ENCODE results near the gene FAM171A1. TPM values are rescaled to one million over a fixed set of nuclear protein-coding genes. Genes with fewer than 3 reads are reported as not detected.
"Not testable (repeated sequence)": the region's sequence is repeated elsewhere in the genome, so short reads cannot be mapped to it uniquely, and the experiment has no call there.

The FAM171A1 gene
- total RNA-seq, 2 donors from 2014 or later, result 2.7 to 8.0 TPM

DNA sequence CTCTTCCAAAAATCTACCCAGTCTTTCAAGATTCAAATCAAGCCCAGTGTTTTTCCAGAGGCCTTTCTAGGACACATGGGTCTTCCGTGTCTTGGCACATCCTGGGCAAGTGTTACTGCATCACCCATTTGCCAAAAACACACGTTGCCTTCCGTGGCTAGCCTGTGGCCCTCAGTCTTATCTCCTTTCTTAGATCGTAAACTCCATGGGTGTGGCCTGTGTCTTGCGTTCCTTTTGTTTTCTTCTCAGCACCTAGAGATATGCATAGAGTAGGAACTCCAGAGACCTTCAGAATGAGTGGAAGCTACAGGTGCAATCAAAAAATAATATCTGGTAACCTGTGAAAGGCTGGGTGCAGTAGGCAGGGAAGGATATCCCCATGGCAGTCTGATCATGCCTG is 146.1 kb downstream of the FAM171A1 start:
- H3K27me3 Mint-ChIP-seq, result no peaks in the 10 kb centered on the region
- no peak overlapping the region for H3K27ac Mint-ChIP-seq
- peaks cover 2% of the 10 kb centered on the region for H3K36me3 Mint-ChIP-seq (ENCODE audit: low read depth)
- H3K9me3 ChIP-seq (ENCODE audit: control insufficient read depth, low read length, poor library complexity, severe bottlenecking), result no peaks in the 10 kb centered on the region
- H3K4me1 Mint-ChIP-seq, result peaks cover 2% of the 10 kb centered on the region
- ATAC-seq (no peak), DNase-seq (no peak)
- H3K4me3 Mint-ChIP-seq, result no peak overlapping the region

DNA sequence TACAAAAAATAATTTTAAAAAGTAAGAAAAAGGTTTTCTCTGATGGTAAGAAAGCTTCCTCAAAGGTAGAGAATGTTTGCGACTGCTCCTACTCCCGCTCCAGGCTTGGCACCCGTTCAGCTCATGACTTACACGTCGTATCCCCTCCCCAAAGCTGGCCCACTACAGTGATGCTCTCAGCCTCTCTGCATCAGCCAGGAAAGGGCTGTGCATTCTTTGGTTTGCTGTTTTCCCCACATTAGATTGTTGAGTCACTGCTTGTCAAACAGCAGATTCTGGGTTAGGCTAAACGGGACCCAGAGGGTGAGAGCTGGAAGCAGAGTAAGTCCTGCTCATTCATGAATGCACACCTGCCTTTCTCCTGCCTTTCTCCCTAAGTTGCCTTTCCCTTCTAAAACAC is 147.9 kb downstream of the FAM171A1 start:
- peaks cover 2% of the 10 kb centered on the region for H3K36me3 Mint-ChIP-seq (ENCODE audit: low read depth)
- no peaks in the 10 kb centered on the region for H3K9me3 ChIP-seq (ENCODE audit: control insufficient read depth, low read length, poor library complexity, severe bottlenecking)
- DNase-seq (no peak), ATAC-seq (no peak)
- H3K27me3 Mint-ChIP-seq, result no peaks in the 10 kb centered on the region
- peaks cover 2% of the 10 kb centered on the region for H3K4me1 Mint-ChIP-seq
- no peak overlapping the region for H3K27ac Mint-ChIP-seq
- H3K4me3 Mint-ChIP-seq, result no peak overlapping the region

DNA sequence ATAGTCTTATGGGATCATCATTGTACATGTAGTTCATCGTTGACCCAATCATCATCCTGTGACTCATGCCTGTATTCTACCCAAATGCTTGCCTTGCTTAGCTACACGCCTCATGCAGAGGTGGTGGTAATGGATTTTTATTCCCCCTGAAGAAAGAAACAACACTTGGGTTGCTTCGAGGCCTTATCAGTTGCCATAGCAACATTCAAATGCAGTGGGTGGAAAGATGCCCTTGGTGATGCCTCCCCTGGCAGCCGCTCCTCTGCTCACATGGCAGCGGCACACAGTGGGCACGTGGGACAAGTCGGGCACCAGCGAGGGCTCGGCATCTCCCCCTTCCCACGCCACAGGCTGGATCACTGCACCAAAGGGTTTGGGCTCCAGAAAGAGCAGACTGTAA is 148.6 kb downstream of the FAM171A1 start:
- peaks cover 2% of the 10 kb centered on the region for H3K4me1 Mint-ChIP-seq
- H3K4me3 Mint-ChIP-seq, result no peak overlapping the region
- no peak for ATAC-seq
- no peak for DNase-seq
- no peak overlapping the region for H3K27ac Mint-ChIP-seq
- peaks cover 2% of the 10 kb centered on the region for H3K36me3 Mint-ChIP-seq (ENCODE audit: low read depth)
- no peaks in the 10 kb centered on the region for H3K9me3 ChIP-seq (ENCODE audit: control insufficient read depth, low read length, poor library complexity, severe bottlenecking)
- no peaks in the 10 kb centered on the region for H3K27me3 Mint-ChIP-seq

DNA sequence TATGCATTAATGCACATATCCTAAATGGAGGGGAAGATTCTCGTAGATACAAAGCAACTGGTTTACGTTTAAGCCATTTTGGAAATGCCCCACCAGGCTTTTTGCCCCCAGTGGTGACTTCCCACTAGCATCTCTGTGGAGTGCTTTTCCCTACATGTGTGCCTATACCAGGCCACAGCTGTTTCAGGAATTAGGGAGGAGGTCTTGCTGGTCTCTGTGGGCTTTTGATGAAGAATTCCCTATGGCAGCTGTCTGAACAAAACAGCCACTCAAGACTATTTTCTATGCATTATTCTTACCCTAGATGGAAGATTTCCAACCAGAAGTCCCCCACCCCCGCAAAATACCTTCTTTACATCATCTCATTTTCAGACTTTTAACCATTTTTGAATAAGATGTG is 150.6 kb downstream of the FAM171A1 start:
- no peaks in the 10 kb centered on the region for H3K4me1 Mint-ChIP-seq
- H3K27me3 Mint-ChIP-seq, result no peaks in the 10 kb centered on the region
- H3K27ac Mint-ChIP-seq, result no peak overlapping the region
- peaks cover 2% of the 10 kb centered on the region for H3K36me3 Mint-ChIP-seq (ENCODE audit: low read depth)
- DNase-seq, result no peak
- H3K9me3 ChIP-seq (ENCODE audit: control insufficient read depth, low read length, poor library complexity, severe bottlenecking), result no peaks in the 10 kb centered on the region
- ATAC-seq, result no peak
- no peak overlapping the region for H3K4me3 Mint-ChIP-seq

DNA sequence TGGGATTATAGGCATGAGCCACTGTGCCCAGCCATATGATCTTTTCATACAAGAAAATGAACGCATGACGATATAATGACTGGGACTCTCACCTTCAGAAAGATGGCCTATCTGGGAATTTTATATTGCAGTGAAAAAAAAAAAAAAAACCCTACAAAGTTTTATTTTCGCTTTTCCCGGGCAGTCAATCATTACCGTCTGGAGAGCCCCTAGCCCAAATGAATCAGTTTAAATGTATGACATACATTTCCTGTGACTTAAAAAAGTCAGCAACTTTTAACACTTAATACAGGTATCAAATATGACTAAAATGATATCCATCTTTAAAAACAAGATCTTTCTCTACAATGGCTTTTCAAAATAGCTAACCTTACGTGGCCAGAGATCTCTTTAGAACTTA is 154.4 kb downstream of the FAM171A1 start:
- Mint-ChIP-seq H3K27me3 (no peaks in the 10 kb centered on the region), H3K4me1 (no peaks in the 10 kb centered on the region), H3K4me3 (no peak overlapping the region), H3K36me3 (ENCODE audit: low read depth) (peaks cover 3% of the 10 kb centered on the region), H3K27ac (no peak overlapping the region)
- ATAC-seq, result no peak
- H3K9me3 ChIP-seq (ENCODE audit: control insufficient read depth, low read length, poor library complexity, severe bottlenecking), result no peaks in the 10 kb centered on the region
- DNase-seq, result no peak

DNA sequence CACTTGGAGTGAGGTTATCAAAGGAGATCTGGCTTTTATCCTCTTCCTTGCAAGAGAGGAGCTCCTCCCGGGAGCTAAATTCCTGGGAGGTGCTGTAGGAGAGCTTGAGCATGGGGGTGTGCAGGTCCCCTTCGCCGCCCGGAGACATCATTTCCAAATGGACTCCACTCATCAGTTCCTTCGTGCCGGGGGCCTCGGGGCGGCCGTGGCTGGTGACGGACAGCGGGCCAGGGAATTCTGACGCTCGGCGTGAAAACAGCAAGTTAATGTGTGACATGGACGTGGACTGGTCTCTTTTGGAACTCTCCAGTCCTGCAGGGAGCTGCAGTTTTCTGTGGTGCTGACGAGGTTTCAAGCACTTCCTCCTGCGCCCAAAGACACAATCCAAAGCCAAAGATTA is 156.9 kb downstream of the FAM171A1 start:
- DNase-seq (no peak), ATAC-seq (no peak)
- Mint-ChIP-seq H3K27ac (no peak overlapping the region), H3K4me3 (no peak overlapping the region), H3K36me3 (ENCODE audit: low read depth) (peaks cover 2% of the 10 kb centered on the region), H3K27me3 (no peaks in the 10 kb centered on the region), H3K4me1 (peaks cover 15% of the 10 kb centered on the region)
- H3K9me3 ChIP-seq (ENCODE audit: control insufficient read depth, low read length, poor library complexity, severe bottlenecking), result no peaks in the 10 kb centered on the region

DNA sequence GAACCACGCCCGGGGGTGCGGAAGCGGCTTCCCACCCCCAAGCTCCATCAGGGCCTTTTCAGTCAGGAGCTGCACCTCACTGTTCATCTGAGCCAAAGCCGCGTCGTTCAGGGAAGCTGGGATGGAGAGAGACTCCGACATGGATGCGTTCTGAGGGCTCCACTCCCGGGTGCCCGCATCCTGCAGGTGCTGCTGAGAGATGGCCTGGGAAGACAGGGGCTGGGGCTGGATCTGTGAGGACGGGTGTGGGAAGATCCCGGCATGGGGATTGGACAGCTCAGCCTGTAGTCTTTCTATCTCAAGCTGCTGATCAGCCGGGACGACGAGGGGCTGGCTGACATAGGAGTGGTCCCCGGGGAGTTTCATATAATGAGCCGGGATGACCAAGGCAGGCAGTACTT is 157.6 kb downstream of the FAM171A1 start:
- ATAC-seq (no peak), DNase-seq (no peak)
- H3K27me3 Mint-ChIP-seq, result no peaks in the 10 kb centered on the region
- H3K4me3 Mint-ChIP-seq, result no peak overlapping the region
- peaks cover 2% of the 10 kb centered on the region for H3K36me3 Mint-ChIP-seq (ENCODE audit: low read depth)
- no peak overlapping the region for H3K27ac Mint-ChIP-seq
- H3K4me1 Mint-ChIP-seq, result peaks cover 21% of the 10 kb centered on the region
- H3K9me3 ChIP-seq (ENCODE audit: control insufficient read depth, low read length, poor library complexity, severe bottlenecking), result no peaks in the 10 kb centered on the region

DNA sequence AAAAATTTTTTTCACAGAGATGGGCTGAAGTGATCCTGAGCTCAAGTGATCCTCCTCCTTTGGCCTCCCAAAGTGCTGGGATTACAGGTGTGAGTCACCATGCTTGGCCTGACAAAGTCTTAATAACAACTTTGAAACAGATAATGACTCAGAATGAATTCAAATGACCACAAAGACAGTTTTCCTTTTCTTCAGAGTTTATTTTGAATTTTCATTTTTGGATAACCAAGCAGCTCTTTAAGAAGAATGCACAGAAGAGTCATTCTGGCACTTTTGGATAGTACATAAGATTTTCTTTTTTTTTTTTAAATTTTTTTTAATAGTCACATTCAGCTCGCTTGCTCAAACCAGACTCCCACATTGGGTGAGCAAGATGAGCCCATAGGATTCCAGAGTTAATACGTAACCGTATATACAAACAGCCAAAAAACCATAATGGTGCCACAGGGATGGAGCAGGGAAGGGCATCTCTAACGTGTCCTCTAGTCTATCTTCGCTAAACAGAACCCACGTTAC is 159.6 kb downstream of the FAM171A1 start:
- no peaks in the 10 kb centered on the region for H3K9me3 ChIP-seq (ENCODE audit: control insufficient read depth, low read length, poor library complexity, severe bottlenecking)
- DNase-seq (no peak), ATAC-seq (no peak)
- Mint-ChIP-seq H3K27me3 (no peaks in the 10 kb centered on the region), H3K36me3 (ENCODE audit: low read depth) (peaks cover 2% of the 10 kb centered on the region), H3K27ac (no peak overlapping the region), H3K4me3 (no peak overlapping the region), H3K4me1 (peaks cover 33% of the 10 kb centered on the region)

DNA sequence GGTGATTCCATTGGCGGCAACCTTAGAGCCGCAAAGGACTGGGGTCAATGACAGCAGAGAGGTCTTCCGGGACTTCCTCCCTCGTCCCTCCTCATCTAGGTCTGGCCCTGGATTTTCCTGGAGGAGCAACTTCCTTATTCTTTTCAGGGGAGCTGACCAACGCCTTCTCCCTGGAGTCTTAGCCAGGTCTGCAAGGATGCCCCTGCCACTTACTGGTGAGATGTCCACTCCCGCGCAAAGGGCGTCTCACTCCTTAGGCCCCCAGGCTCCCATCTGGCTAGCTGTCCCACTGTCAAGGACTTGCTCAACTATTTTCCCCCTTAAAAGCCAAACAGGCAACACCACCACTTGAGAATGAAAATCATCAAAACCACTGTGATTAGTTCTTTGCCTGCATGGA is 160.6 kb downstream of the FAM171A1 start:
- H3K9me3 ChIP-seq (ENCODE audit: control insufficient read depth, low read length, poor library complexity, severe bottlenecking), result no peaks in the 10 kb centered on the region
- peaks cover 2% of the 10 kb centered on the region for H3K36me3 Mint-ChIP-seq (ENCODE audit: low read depth)
- peaks cover 38% of the 10 kb centered on the region for H3K4me1 Mint-ChIP-seq
- no peak for DNase-seq
- H3K27me3 Mint-ChIP-seq, result no peaks in the 10 kb centered on the region
- H3K4me3 Mint-ChIP-seq, result peak overlapping the region; percentile 73
- ATAC-seq, result no peak
- peak overlapping the region; percentile 93 for H3K27ac Mint-ChIP-seq

DNA sequence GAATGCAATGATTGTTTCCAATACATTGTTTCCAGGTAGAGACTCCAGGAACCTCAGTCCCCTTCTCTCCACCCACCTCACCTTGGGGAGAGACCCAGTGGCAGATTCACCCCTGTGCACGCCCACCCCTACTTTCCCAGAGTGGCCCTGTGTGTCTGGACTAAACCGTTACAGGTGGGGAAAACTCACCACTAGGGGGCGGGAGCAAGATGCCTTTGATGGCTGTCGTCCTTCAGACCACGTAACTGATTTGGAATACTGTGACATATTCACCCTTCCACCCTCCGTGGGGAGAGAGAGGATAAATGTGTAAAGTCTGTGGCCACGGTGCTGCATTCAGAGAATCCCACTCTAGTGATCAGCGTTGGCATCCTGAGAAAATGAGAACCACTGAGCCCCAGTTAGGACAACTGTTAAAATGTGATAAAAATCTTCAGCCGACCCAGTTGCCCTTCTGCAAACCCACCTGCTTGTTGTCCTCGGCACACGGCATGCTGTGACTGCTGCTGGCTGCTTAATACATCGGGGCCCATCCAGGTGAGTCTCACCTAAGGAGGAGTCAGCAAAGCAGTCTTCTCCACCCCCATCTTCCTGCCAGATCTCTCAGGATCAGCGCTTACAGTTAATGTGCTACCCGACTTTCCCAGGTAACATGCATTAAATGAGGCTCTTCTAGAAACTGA is 161.1 kb downstream of the FAM171A1 start:
- DNase-seq (peak; percentile 56 to 75 (median 62)), ATAC-seq (peak; percentile 72)
- peaks cover 39% of the 10 kb centered on the region for H3K4me1 Mint-ChIP-seq
- peak overlapping the region; percentile 93 for H3K27ac Mint-ChIP-seq
- no peaks in the 10 kb centered on the region for H3K27me3 Mint-ChIP-seq
- peak overlapping the region; percentile 73 for H3K4me3 Mint-ChIP-seq
- peaks cover 2% of the 10 kb centered on the region for H3K36me3 Mint-ChIP-seq (ENCODE audit: low read depth)
- H3K9me3 ChIP-seq (ENCODE audit: control insufficient read depth, low read length, poor library complexity, severe bottlenecking), result no peaks in the 10 kb centered on the region

DNA sequence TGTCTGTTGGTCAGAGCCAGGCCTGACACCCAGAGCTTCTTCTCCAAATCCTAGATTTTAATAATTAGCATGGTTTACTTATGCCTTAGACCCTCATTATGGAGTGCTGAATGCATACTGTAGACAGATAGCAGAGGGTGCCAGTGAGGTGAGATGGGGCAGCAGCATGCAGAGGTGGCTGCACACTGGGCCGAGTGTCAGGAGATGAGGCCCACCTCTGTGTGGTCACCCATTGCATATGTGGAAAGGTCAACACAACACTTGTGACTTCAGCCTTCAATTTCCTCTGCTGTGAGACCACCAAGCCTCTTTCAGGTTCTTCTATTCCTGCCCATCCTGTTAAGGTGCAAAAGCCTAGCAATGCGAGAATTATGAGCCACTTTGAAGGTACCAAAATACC is 162.9 kb downstream of the FAM171A1 start:
- H3K27me3 Mint-ChIP-seq, result no peaks in the 10 kb centered on the region
- H3K9me3 ChIP-seq (ENCODE audit: control insufficient read depth, low read length, poor library complexity, severe bottlenecking), result no peaks in the 10 kb centered on the region
- peaks cover 43% of the 10 kb centered on the region for H3K4me1 Mint-ChIP-seq
- H3K27ac Mint-ChIP-seq, result peak overlapping the region; percentile 93
- H3K4me3 Mint-ChIP-seq, result peak overlapping the region; percentile 28
- DNase-seq (no peak), ATAC-seq (no peak)
- H3K36me3 Mint-ChIP-seq (ENCODE audit: low read depth), result peaks cover under 1% of the 10 kb centered on the region

DNA sequence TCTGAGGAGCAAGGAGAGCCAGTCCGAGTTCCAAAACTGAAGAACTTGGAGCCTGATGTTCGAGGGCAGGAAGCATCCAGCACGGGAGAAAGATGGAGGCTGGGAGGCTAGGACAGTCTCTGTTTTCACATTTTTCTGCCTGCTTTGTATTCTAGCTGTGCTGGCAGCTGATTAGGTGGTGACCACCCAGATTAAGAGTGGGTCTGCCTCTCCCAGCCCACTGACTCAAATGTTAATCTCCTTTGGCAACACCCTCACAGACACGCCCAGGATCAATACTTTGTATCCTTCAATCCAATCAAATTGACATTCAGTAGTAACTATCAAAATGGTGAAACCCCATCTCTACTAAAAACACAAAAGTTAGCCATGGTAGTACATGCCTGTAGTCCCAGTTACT is 163.7 kb downstream of the FAM171A1 start:
- Mint-ChIP-seq H3K4me1 (peaks cover 46% of the 10 kb centered on the region), H3K27ac (peak overlapping the region; percentile 93)
- H3K4me3 Mint-ChIP-seq; H3K9me3 ChIP-seq (ENCODE audit: control insufficient read depth, low read length, poor library complexity, severe bottlenecking); H3K27me3 Mint-ChIP-seq; DNase-seq; H3K36me3 Mint-ChIP-seq (ENCODE audit: low read depth); ATAC-seq: not testable (repeated sequence)

DNA sequence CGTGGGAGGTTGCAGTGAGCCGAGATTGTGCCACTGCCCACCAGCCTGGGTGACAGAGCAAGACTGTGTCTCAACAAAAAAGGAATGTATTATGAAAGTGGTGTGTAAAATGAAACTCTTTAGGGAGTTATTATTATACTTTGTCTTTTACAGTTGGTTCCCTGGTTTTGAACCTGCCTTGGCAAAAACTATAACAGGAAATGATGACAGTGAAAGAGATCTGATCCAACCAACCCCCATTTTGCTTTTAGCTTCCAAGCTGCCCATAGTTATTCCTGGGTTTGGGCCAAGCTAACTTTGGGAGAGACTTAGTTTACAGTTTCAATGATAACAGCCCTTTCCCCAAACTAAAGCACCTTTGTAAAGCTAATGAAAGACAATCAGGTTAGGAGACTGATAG is 168.4 kb downstream of the FAM171A1 start:
- H3K27me3 Mint-ChIP-seq, result no peaks in the 10 kb centered on the region
- H3K9me3 ChIP-seq (ENCODE audit: control insufficient read depth, low read length, poor library complexity, severe bottlenecking), result no peaks in the 10 kb centered on the region
- H3K27ac Mint-ChIP-seq, result no peak overlapping the region
- H3K4me1 Mint-ChIP-seq, result peaks cover 38% of the 10 kb centered on the region
- ATAC-seq (no peak), DNase-seq (no peak)
- H3K4me3 Mint-ChIP-seq, result no peak overlapping the region
- H3K36me3 Mint-ChIP-seq (ENCODE audit: low read depth), result no peaks in the 10 kb centered on the region

DNA sequence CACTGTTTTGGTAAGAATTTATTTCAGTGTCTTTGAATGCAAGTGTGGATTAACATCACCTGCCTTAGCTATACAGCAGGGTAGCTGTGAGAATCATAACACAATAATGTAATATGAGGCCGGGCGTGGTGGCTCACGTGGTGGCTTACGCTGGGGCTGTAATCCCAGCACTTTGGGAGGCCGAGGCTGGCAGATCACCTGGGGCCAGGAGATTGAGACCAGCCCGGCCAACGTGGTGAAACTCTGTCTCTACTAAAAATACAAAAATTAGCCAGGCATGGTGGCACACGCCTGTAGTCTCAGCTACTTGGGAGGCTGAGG is 168.8 kb downstream of the FAM171A1 start:
- H3K4me3 Mint-ChIP-seq; ATAC-seq; DNase-seq; H3K27ac Mint-ChIP-seq; H3K36me3 Mint-ChIP-seq (ENCODE audit: low read depth); H3K9me3 ChIP-seq (ENCODE audit: control insufficient read depth, low read length, poor library complexity, severe bottlenecking); H3K27me3 Mint-ChIP-seq: not testable (repeated sequence)
- peaks cover 37% of the 10 kb centered on the region for H3K4me1 Mint-ChIP-seq

All from T-helper 17 cell (primary cell).